CD4-positive, alpha-beta T cell (primary cell): Measurements from ENCODE around the gene SH3RF2. TPM values are rescaled to one million over a fixed set of nuclear protein-coding genes. Genes with fewer than 3 reads are reported as not detected.

Experiments used
- ATAC-seq: fragments of 200-7000 bp; cut with Tn5 transposase; one replicate; pipeline ENCODE4 v1.10.0; 2022; ENCODE audit warnings: mild to moderate bottlenecking; ENCODE audit not compliant: poor library complexity
- CTCF ChIA-PET: fragments of 350-600 bp; sonication (Branson Sonifier 250); formaldehyde crosslinking; loops from one replicate; lab custom pipeline; 2021; ENCODE audit warnings: antibody characterized with exemption, inconsistent platforms; lab: Charles Lee
- POLR2A ChIA-PET: fragments of 350-600 bp; sonication (Branson Sonifier 250); formaldehyde crosslinking; loops from one replicate; lab custom pipeline; 2021; ENCODE audit warnings: antibody characterized with exemption, inconsistent platforms; lab: Charles Lee
- DNase-seq, 14 experiments: peaks; one replicate each; pipeline ENCODE4 v3.0.0-alpha.2; 2013 to 2020; ENCODE audit warnings: mixed read lengths in 2 of 14
- H3K27ac ChIP-seq, 2 donors: one replicate each; pipeline versions ENCODE4 v1.5.1 to v1.7.0; 2013; ENCODE audit warnings: low read length in 2 of 2, low read depth in 1 of 2, mild to moderate bottlenecking in 1 of 2
- H3K27me3 ChIP-seq, 2 experiments: 1 replicate in 1 of 2; 2 replicates in 1 of 2; pipeline versions ENCODE4 v1.6.1 to v1.7.0; 2013; ENCODE audit warnings: low read length in 2 of 2, control low read depth in 1 of 2, mild to moderate bottlenecking in 1 of 2, moderate library complexity in 1 of 2; ENCODE audit not compliant: insufficient read depth in 2 of 2, control insufficient read depth in 1 of 2
- H3K36me3 ChIP-seq: one replicate; pipeline ENCODE4 v1.6.1; 2013; ENCODE audit warnings: low read length, control low read depth; ENCODE audit not compliant: insufficient read depth
- H3K4me1 ChIP-seq: one replicate; pipeline ENCODE4 v1.6.1; 2013; ENCODE audit warnings: low read length, control low read depth; ENCODE audit not compliant: insufficient read depth
- H3K4me3 ChIP-seq: one replicate; pipeline ENCODE4 v1.5.1; 2013; ENCODE audit warnings: mild to moderate bottlenecking, low read length, moderate library complexity
- H3K9me3 ChIP-seq, 2 experiments: 1 replicate in 1 of 2; 2 replicates in 1 of 2; pipeline versions ENCODE4 v1.6.1 to v1.7.0; 2013; ENCODE audit warnings: low read length in 2 of 2, mild to moderate bottlenecking in 2 of 2, control low read depth in 1 of 2, moderate library complexity in 1 of 2; ENCODE audit not compliant: control insufficient read depth in 1 of 2, insufficient read depth in 1 of 2
- H3K27ac Mint-ChIP-seq: one replicate; pipeline ENCODE4 v1.8.0; 2020; ENCODE audit warnings: mixed read lengths
- H3K27me3 Mint-ChIP-seq: one replicate; pipeline ENCODE4 v1.8.0; 2021; ENCODE audit warnings: mixed read lengths
- H3K36me3 Mint-ChIP-seq: one replicate; pipeline ENCODE4 v1.8.0; 2021; ENCODE audit warnings: low read depth, mixed read lengths
- H3K4me1 Mint-ChIP-seq: one replicate; pipeline ENCODE4 v1.8.0; 2021; ENCODE audit warnings: low read depth, mixed read lengths
- H3K4me3 Mint-ChIP-seq: one replicate; pipeline ENCODE4 v1.8.0; 2020; ENCODE audit warnings: mild to moderate bottlenecking, mixed read lengths
- H3K9me3 Mint-ChIP-seq: one replicate; pipeline ENCODE4 v1.8.0; 2020; ENCODE audit warnings: mixed read lengths
- CTCF ChIP-seq: fragments of 200-600 bp; IDR thresholded peaks from one replicate; pipeline ENCODE4 v1.8.0; 2022; ENCODE audit warnings: antibody characterized with exemption, mild to moderate bottlenecking
- intact Hi-C, 2 experiments: fragments of 100-400 bp; cut with DNase I in 1 of 2; cut with micrococcal nuclease in 1 of 2; formaldehyde crosslinking; loops; one replicate each; pipeline versions ENCODE4 v1.15.1 to v1.9.0; 2023 to 2025; cut with DNase I, micrococcal nuclease
- total RNA-seq, 174 experiments: library from RNA in 2 of 174; stranded (reverse) in 2 of 174; gene quantifications; one replicate each; pipeline ENCODE4 v1.2.3 and lab custom pipeline; 2021 to 2026

The SH3RF2 gene
- total RNA-seq, 2 experiments from 2014 or later: 0.11 to 0.42 TPM

- DNase-seq (no peak), ATAC-seq (no peak)
- Mint-ChIP-seq H3K36me3 (no peaks in the 10 kb centered on the region), H3K4me1 (no peaks in the 10 kb centered on the region), H3K9me3 (peaks cover 2% of the 10 kb centered on the region), H3K27ac (no peak overlapping the region), H3K4me3 (no peak overlapping the region), H3K27me3 (peaks cover 10% of the 10 kb centered on the region)
- CTCF ChIA-PET: no interaction called here
- POLR2A ChIA-PET: no interaction called here
- intact Hi-C loops: no loop called here
- H3K9me3 ChIP-seq: peaks cover 0 to 7% of the 10 kb centered on the region in 2 experiments
- H3K27ac ChIP-seq: no peak overlapping the region
- H3K4me1 ChIP-seq: no peaks in the 10 kb centered on the region
- no peak overlapping the region for H3K4me3 ChIP-seq
- no peaks in the 10 kb centered on the region for H3K36me3 ChIP-seq
- TF ChIP-seq CTCF: no peak
- no peaks in the 10 kb centered on the region for H3K27me3 ChIP-seq
These were observed 52.6 kb downstream of the SH3RF2 start for GRCh38 chr5:145988993-145989392.

GRCh38 chr5:145989428-145989827 is 53.0 kb downstream of the SH3RF2 start:
- DNase-seq (no peak), ATAC-seq (no peak)
- peaks cover 10% of the 10 kb centered on the region for H3K27me3 Mint-ChIP-seq
- Histone ChIP-seq H3K9me3 (peaks cover 0 to 7% of the 10 kb centered on the region in 2 experiments), H3K27me3 (no peaks in the 10 kb centered on the region), H3K4me1 (no peaks in the 10 kb centered on the region), H3K4me3 (no peak overlapping the region), H3K36me3 (no peaks in the 10 kb centered on the region), H3K27ac (no peak overlapping the region)
- H3K27ac Mint-ChIP-seq: no peak overlapping the region
- peaks cover 5% of the 10 kb centered on the region for H3K9me3 Mint-ChIP-seq
- CTCF ChIA-PET: no interaction called here
- no peak for TF ChIP-seq CTCF
- intact Hi-C loops: no loop called here
- H3K4me3 Mint-ChIP-seq: no peak overlapping the region
- POLR2A ChIA-PET: no interaction called here
- no peaks in the 10 kb centered on the region for H3K36me3 Mint-ChIP-seq
- H3K4me1 Mint-ChIP-seq: no peaks in the 10 kb centered on the region

GRCh38 chr5:145990170-145990569 is 53.8 kb downstream of the SH3RF2 start:
- H3K27ac Mint-ChIP-seq: no peak overlapping the region
- POLR2A ChIA-PET: no interaction called here
- Histone ChIP-seq H3K9me3 (peaks cover 0 to 7% of the 10 kb centered on the region in 2 experiments), H3K27me3 (no peaks in the 10 kb centered on the region), H3K36me3 (no peaks in the 10 kb centered on the region), H3K4me1 (no peaks in the 10 kb centered on the region), H3K27ac (no peak overlapping the region), H3K4me3 (no peak overlapping the region)
- H3K4me1 Mint-ChIP-seq: no peaks in the 10 kb centered on the region
- H3K4me3 Mint-ChIP-seq: no peak overlapping the region
- no peak for DNase-seq
- CTCF ChIA-PET: no interaction called here
- TF ChIP-seq CTCF: no peak
- intact Hi-C loops: no loop called here
- peaks cover 10% of the 10 kb centered on the region for H3K27me3 Mint-ChIP-seq
- H3K9me3 Mint-ChIP-seq: peaks cover 5% of the 10 kb centered on the region
- H3K36me3 Mint-ChIP-seq: no peaks in the 10 kb centered on the region
- ATAC-seq: no peak
